SK-N-SH treated with all-trans-retinoic acid at 6 μM for 48 hours (cell line): ENCODE results near the gene ZSWIM7.
A peak's percentile ranks its signal among the peaks of the same experiment; 100 is the strongest.

Experiments
- ATAC-seq: fragments of 200-7000 bp; cut with Tn5 transposase; 3 replicates; pipeline ENCODE4 v1.9.1; 2020; ENCODE audit warnings: mild to moderate bottlenecking, moderate library complexity
- ARNTL ChIP-seq: fragments of 450-650 bp; formaldehyde crosslinking; IDR thresholded peaks from 2 replicates; pipeline ENCODE4 v1.5.0; 2020; ENCODE audit warnings: low read depth, mild to moderate bottlenecking, moderate library complexity, borderline replicate concordance
- BACH2 ChIP-seq: fragments of 250-450 bp; sonication (Bioruptor Pico); IDR thresholded peaks from 2 replicates; pipeline ENCODE4 v1.9.0; 2021; ENCODE audit warnings: mild to moderate bottlenecking, borderline replicate concordance
- CSDC2 ChIP-seq: fragments of 250-450 bp; sonication (Bioruptor Pico); IDR thresholded peaks from 2 replicates; pipeline ENCODE4 v1.5.0; 2020; ENCODE audit warnings: mild to moderate bottlenecking, moderate library complexity
- ESRRG ChIP-seq: fragments of 250-450 bp; sonication (Bioruptor Pico); IDR thresholded peaks from 2 replicates; pipeline ENCODE4 v1.6.1; 2021; ENCODE audit warnings: mild to moderate bottlenecking
- GLIS3 ChIP-seq: fragments of 250-450 bp; sonication (Bioruptor Pico); IDR thresholded peaks from 2 replicates; pipeline ENCODE4 v1.5.0; 2020; ENCODE audit warnings: mild to moderate bottlenecking, moderate library complexity
- ISL1 ChIP-seq: fragments of 250-450 bp; sonication (Bioruptor Pico); IDR thresholded peaks from 2 replicates; pipeline ENCODE4 v2.1.2; 2022; ENCODE audit warnings: mild to moderate bottlenecking, moderate library complexity
- OSR1 ChIP-seq: fragments of 250-450 bp; sonication (Bioruptor Pico); IDR thresholded peaks from 2 replicates; pipeline ENCODE4 v1.8.0; 2022; ENCODE audit warnings: moderate library complexity, mild to moderate bottlenecking, inconsistent platforms
- PPARA ChIP-seq: fragments of 250-450 bp; sonication (Bioruptor Pico); IDR thresholded peaks from 2 replicates; pipeline ENCODE4 v1.5.0; 2020; ENCODE audit warnings: mild to moderate bottlenecking, borderline replicate concordance
- RARB ChIP-seq: fragments of 250-450 bp; sonication (Bioruptor Pico); IDR thresholded peaks from 2 replicates; pipeline ENCODE4 v1.8.0; 2021; ENCODE audit warnings: mild to moderate bottlenecking, moderate library complexity
- SNAI2 ChIP-seq: fragments of 250-450 bp; sonication (Bioruptor Pico); IDR thresholded peaks from 2 replicates; pipeline ENCODE4 v1.5.0; 2020; ENCODE audit warnings: mild to moderate bottlenecking, moderate library complexity
- TCF4 ChIP-seq: fragments of 250-450 bp; sonication (Bioruptor Pico); IDR thresholded peaks from 2 replicates; pipeline ENCODE4 v1.8.0; 2021; ENCODE audit warnings: mild to moderate bottlenecking, moderate library complexity, borderline replicate concordance
- TOX ChIP-seq: fragments of 250-450 bp; sonication (Bioruptor Pico); IDR thresholded peaks from 2 replicates; pipeline ENCODE4 v1.8.0; 2021; ENCODE audit warnings: mild to moderate bottlenecking, moderate library complexity, borderline replicate concordance
- ZC3H10 ChIP-seq: fragments of 250-450 bp; sonication (Bioruptor Pico); IDR thresholded peaks from 2 replicates; pipeline ENCODE4 v1.5.1; 2021; ENCODE audit warnings: mild to moderate bottlenecking, moderate library complexity
- ZFP3 ChIP-seq: fragments of 250-450 bp; sonication (Bioruptor Pico); IDR thresholded peaks from 2 replicates; pipeline ENCODE4 v1.5.0; 2020; ENCODE audit warnings: mild to moderate bottlenecking, moderate library complexity
- ZFP30 ChIP-seq: fragments of 450-650 bp; formaldehyde crosslinking; IDR thresholded peaks from 2 replicates; pipeline ENCODE4 v1.5.0; 2022; ENCODE audit warnings: mild to moderate bottlenecking, moderate library complexity
- ZNF565 ChIP-seq: fragments of 450-650 bp; formaldehyde crosslinking; conservative IDR thresholded peaks from 2 replicates; pipeline ENCODE4 v1.5.0; 2020; ENCODE audit warnings: low read depth, mild to moderate bottlenecking, moderate library complexity
- ZNF70 ChIP-seq: fragments of 450-650 bp; formaldehyde crosslinking; IDR thresholded peaks from 2 replicates; pipeline ENCODE4 v1.5.0; 2020; ENCODE audit warnings: mild to moderate bottlenecking, moderate library complexity
- ZNF8 ChIP-seq: fragments of 450-650 bp; formaldehyde crosslinking; IDR thresholded peaks from 2 replicates; pipeline ENCODE4 v1.5.0; 2020; ENCODE audit warnings: mild to moderate bottlenecking, moderate library complexity
- TF ChIP-seq, protein P1 (sequence below): fragments of 250-450 bp; sonication (Bioruptor Pico); IDR thresholded peaks from 2 replicates; pipeline ENCODE4 v1.8.0; 2021; ENCODE audit warnings: low read depth, mild to moderate bottlenecking, moderate library complexity, borderline replicate concordance
- TF ChIP-seq, protein P2 (sequence below): fragments of 250-450 bp; sonication (Bioruptor Pico); IDR thresholded peaks from 2 replicates; pipeline ENCODE4 v1.5.0; 2020; ENCODE audit warnings: mild to moderate bottlenecking, moderate library complexity
- TF ChIP-seq, protein P3 (sequence below): fragments of 250-450 bp; sonication (Bioruptor Pico); IDR thresholded peaks from 2 replicates; pipeline ENCODE4 v1.5.1; 2020; ENCODE audit warnings: low read depth, mild to moderate bottlenecking, moderate library complexity
- TF ChIP-seq, protein P4 (sequence below): fragments of 250-450 bp; sonication (Bioruptor Pico); IDR thresholded peaks from 2 replicates; pipeline ENCODE4 v1.5.1; 2021; ENCODE audit warnings: mild to moderate bottlenecking, moderate library complexity

The ZSWIM7 gene

DNA sequence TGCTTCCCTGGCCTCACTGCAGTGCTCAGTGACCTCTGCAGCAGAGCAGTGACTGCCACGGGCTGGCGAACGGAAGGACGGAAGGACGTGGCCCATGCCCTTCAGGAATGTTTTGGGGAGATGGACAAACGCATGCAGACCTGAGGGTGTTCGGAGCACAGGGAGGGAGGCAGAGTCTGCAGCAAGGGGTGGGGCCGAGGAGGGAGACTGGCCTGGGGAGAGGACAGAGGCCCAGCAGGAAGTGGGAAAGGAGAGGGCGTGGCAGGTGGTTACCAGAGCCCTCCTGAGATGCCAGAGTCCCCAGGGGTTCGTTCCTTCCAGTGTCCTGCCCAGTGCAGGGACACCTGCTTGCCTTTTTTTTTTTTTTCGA is 32.6 kb downstream of the ZSWIM7 start:
- ATAC-seq, result no peak

DNA sequence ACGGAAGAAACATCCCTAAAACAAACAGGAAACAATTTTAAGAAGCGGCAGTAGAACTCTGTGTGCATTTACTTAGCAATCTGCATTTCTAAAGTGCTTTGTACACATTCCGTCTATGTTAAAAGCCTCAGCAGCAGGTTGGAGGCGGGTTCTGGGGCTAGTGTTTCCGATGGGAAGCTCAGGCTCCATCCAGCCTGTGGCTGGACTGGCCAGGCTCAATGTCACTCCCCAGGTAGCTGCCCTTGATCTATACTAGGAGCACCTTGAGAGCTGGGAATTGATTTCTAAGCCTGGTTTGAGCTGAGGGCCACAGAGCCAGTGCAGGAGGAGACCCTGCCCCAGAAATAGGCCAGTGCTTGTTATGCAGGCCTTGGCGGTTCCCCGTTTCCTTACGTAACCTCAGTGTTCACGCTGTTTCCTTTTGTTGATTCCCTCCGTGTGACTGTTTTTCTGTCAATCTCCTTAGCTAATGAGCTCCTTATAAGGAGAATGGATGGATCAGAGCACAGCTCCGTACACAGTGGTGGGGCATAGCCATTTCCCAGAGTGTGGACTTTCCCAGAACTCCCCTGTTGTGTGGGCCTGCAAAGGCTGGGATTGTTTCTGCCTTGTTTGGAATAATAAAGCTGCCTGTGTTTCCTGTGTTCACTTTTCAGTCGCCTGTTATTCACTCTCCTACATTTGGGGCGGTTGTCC is 33.2 kb downstream of the ZSWIM7 start:
- ATAC-seq, result peak; percentile 83
- TF ChIP-seq BACH2 (no peak), ZNF70 (CRISPR knock-in tag) (no peak), OSR1 (no peak), ZC3H10 (CRISPR knock-in tag) (no peak), CSDC2 (CRISPR knock-in tag) (no peak), SNAI2 (CRISPR knock-in tag) (no peak), ZNF565 (no peak), GLIS3 (CRISPR knock-in tag) (no peak), ZFP3 (CRISPR knock-in tag) (no peak), RARB (no peak), ARNTL (CRISPR knock-in tag) (no peak), TOX (CRISPR knock-in tag) (no peak), ZFP30 (CRISPR knock-in tag) (no peak)
- TF ChIP-seq, protein P1, sequence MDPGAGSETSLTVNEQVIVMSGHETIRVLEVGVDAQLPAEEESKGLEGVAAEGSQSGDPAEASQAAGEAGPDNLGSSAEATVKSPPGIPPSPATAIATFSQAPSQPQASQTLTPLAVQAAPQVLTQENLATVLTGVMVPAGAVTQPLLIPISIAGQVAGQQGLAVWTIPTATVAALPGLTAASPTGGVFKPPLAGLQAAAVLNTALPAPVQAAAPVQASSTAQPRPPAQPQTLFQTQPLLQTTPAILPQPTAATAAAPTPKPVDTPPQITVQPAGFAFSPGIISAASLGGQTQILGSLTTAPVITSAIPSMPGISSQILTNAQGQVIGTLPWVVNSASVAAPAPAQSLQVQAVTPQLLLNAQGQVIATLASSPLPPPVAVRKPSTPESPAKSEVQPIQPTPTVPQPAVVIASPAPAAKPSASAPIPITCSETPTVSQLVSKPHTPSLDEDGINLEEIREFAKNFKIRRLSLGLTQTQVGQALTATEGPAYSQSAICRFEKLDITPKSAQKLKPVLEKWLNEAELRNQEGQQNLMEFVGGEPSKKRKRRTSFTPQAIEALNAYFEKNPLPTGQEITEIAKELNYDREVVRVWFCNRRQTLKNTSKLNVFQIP (CRISPR knock-in tag), result no peak
- TF ChIP-seq, protein P2, sequence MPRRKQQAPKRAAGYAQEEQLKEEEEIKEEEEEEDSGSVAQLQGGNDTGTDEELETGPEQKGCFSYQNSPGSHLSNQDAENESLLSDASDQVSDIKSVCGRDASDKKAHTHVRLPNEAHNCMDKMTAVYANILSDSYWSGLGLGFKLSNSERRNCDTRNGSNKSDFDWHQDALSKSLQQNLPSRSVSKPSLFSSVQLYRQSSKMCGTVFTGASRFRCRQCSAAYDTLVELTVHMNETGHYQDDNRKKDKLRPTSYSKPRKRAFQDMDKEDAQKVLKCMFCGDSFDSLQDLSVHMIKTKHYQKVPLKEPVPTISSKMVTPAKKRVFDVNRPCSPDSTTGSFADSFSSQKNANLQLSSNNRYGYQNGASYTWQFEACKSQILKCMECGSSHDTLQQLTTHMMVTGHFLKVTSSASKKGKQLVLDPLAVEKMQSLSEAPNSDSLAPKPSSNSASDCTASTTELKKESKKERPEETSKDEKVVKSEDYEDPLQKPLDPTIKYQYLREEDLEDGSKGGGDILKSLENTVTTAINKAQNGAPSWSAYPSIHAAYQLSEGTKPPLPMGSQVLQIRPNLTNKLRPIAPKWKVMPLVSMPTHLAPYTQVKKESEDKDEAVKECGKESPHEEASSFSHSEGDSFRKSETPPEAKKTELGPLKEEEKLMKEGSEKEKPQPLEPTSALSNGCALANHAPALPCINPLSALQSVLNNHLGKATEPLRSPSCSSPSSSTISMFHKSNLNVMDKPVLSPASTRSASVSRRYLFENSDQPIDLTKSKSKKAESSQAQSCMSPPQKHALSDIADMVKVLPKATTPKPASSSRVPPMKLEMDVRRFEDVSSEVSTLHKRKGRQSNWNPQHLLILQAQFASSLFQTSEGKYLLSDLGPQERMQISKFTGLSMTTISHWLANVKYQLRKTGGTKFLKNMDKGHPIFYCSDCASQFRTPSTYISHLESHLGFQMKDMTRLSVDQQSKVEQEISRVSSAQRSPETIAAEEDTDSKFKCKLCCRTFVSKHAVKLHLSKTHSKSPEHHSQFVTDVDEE (CRISPR knock-in tag), result no peak
- TF ChIP-seq, protein P3, sequence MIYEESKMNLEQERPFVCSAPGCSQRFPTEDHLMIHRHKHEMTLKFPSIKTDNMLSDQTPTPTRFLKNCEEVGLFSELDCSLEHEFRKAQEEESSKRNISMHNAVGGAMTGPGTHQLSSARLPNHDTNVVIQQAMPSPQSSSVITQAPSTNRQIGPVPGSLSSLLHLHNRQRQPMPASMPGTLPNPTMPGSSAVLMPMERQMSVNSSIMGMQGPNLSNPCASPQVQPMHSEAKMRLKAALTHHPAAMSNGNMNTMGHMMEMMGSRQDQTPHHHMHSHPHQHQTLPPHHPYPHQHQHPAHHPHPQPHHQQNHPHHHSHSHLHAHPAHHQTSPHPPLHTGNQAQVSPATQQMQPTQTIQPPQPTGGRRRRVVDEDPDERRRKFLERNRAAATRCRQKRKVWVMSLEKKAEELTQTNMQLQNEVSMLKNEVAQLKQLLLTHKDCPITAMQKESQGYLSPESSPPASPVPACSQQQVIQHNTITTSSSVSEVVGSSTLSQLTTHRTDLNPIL (CRISPR knock-in tag), result no peak

More for the DNA sequence above, 32.6 kb downstream of the ZSWIM7 start:
- TF ChIP-seq BACH2 (no peak), PPARA (CRISPR knock-in tag) (no peak), TCF4 (CRISPR knock-in tag) (no peak), ARNTL (CRISPR knock-in tag) (no peak), ZC3H10 (CRISPR knock-in tag) (no peak), CSDC2 (CRISPR knock-in tag) (no peak), ISL1 (CRISPR knock-in tag) (no peak), ZNF70 (CRISPR knock-in tag) (no peak), ZFP30 (CRISPR knock-in tag) (no peak), OSR1 (no peak), ZNF8 (CRISPR knock-in tag) (no peak), SNAI2 (CRISPR knock-in tag) (no peak), ESRRG (CRISPR knock-in tag) (no peak), GLIS3 (CRISPR knock-in tag) (no peak), RARB (no peak), ZNF565 (no peak)
- TF ChIP-seq, protein P4, sequence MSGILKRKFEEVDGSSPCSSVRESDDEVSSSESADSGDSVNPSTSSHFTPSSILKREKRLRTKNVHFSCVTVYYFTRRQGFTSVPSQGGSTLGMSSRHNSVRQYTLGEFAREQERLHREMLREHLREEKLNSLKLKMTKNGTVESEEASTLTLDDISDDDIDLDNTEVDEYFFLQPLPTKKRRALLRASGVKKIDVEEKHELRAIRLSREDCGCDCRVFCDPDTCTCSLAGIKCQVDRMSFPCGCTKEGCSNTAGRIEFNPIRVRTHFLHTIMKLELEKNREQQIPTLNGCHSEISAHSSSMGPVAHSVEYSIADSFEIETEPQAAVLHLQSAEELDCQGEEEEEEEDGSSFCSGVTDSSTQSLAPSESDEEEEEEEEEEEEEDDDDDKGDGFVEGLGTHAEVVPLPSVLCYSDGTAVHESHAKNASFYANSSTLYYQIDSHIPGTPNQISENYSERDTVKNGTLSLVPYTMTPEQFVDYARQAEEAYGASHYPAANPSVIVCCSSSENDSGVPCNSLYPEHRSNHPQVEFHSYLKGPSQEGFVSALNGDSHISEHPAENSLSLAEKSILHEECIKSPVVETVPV (CRISPR knock-in tag), result no peak
- TF ChIP-seq, protein P1 (CRISPR knock-in tag), result no peak
- TF ChIP-seq, protein P3 (CRISPR knock-in tag), result no peak
- TF ChIP-seq, protein P2 (CRISPR knock-in tag), result no peak
